HG02970 (cell line): ENCODE measurements around the gene GRM5.

Experiments
- ATAC-seq: cut with Tn5 transposase; IDR thresholded peaks from one replicate; pipeline ENCODE4 v1.9.1; 2021; ENCODE audit warnings: mild to moderate bottlenecking, moderate library complexity, moderate number of reproducible peaks; ENCODE audit not compliant: unreplicated experiment, low FRiP score

GRM5 gene

DNA sequence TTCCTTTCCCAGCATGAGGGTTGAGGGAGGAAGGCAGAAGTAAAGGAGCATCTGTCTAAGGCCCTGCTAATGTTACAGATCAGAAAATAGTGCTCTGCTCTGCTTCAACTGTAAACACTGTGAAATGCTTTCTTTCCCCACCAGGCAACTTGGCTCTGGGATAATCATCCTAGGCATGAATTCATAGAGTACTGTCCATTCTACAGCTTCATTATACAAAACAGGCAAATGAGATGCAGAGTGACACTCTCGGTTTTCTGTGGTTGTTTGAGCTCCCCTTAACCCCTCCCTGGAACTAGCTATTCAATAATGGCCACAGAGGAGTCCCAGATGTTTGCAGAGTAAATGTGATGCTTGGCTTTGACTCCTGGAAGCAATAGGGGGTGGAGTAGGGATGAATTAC, 544.0 kb downstream of the GRM5 start:
- no peak for ATAC-seq

DNA sequence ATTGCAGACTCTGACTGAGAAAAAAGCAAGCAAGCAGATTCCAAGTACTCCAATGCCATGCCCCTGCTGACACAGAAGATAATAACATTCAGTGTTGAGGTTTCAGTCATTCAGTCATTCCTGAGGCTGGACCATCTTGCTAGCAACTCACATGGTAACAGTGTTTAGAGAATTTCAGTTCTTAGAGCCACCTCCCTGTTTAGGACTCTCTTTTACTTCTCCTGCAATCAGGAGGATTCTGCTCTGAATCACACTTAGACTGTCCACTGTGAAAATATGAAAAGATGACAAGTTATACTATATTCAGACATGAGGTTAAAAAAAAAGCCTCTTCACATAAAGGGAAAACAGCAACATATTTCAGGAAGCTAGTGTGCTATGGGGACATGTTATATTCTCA, 544.4 kb downstream of the GRM5 start:
- ATAC-seq = no peak

DNA sequence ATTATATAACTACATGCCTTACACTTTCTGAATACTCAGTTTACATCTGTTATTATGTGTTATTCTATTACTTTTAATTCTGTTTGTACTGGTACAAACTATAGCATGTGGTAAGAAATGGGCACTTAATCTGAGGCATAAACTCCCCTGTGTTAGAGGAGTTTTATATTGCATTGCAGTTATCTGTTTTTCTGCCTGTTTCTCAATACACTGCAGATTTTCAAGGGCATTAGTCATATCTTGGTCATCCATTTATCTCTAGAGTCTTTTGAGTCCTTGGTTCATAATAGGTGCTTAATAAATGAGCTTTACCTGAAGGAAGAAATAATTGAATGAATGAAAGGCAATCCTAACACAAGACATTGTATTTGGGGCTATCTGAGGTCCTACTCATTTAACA, 545.4 kb downstream of the GRM5 start:
- no peak for ATAC-seq

GRCh38 chr11:88515002-88515401, 550.8 kb downstream of the GRM5 start:
- ATAC-seq = no peak

DNA sequence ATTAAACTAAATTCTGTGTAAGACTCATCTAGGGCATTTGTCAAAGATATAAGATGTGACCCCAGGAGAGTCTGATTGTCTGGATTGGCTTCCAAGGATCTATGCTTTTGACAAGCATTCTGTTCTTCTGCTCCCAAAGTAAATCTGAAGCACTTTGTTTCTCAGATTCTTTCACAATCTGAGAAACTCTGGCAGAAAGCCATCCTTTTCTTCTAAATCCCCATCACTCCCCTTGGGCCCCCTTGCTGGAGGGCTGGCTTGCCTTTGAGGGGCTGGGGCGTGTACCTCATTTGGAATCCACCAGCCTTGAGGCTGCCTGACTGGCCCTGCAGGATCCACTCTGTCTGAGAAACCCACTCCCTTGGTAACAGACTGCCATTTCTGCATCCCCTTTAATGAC, 554.8 kb downstream of the GRM5 start:
- no peak for ATAC-seq

DNA sequence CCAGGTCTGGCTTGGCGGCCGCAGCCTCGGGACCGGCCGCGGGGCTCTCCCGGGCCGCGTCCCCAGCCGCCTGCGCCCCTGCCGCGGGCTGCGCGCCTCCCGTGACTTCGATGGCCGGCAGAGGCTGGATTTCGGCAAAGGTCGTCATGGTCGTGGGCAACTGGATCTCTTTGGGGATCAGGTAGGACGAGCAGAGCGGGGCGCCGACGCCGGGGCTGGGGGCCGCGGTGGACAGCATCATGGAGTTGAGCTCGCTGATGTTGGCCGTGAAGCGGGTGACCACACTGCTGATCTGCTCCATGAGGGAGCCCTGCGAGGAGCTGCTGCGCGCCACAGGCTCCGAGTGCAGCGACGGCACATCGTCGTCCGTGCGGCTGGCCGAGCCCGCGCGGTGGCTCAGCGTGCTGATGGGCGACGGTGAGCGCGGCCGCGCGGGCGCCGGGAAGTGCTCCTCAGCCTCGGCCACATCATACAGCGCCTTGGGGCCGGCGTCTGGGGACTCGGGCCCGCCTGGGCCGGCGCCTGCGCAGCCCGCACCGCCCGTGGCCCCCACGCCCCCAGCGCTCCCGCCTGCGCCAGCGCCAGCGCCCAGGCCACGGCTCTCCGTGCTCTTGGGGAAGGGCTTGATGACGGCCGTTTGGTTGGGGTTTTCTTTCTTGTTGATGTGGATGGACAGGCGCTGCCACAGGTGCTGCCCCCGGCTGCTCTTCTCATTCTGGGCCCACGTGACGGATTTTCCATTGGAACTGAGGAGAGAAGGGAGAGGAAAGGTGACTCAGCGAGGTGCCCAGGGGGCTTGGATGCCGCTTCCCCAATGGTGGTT, 556.8 kb downstream of the GRM5 start:
- no peak for ATAC-seq

- ATAC-seq = no peak
Measured at GRCh38 chr11:88508418-88508758, 557.4 kb downstream of the GRM5 start.

DNA sequence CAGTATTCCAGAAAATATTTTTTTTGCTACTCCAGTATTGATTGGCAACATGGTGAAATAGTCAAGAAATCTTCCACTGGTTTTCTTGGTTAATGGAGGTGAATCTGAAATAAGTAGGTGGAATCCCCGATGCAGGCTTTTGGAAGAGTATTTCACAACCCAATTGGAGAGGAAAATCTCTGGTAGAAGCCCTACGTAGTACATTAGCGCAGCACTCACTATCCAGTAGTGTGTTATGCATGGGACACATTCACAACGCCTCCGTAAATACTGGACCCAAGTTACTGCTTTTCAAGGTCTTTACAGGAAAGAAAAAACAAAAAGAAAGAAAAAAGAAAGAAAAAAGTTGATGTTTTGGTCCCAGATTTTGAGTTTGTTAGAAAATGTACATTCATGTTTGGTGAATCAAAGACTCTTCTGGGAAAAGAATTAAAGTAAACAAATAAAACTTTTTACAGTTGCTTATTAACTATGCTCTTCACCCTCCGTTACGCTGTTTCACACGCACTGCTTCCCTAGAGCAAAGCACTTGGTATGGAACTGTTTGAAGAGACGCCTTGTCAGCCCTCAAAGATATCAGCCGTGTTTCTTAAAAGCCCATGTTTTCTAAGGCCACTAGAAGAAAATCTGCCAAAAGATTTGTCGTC, 557.9 kb downstream of the GRM5 start:
- no peak for ATAC-seq

GRCh38 chr11:88501541-88501940, 564.2 kb downstream of the GRM5 start:
- no peak for ATAC-seq

- no peak for ATAC-seq
Measured at GRCh38 chr11:88495836-88496235, 569.9 kb downstream of the GRM5 start.

DNA sequence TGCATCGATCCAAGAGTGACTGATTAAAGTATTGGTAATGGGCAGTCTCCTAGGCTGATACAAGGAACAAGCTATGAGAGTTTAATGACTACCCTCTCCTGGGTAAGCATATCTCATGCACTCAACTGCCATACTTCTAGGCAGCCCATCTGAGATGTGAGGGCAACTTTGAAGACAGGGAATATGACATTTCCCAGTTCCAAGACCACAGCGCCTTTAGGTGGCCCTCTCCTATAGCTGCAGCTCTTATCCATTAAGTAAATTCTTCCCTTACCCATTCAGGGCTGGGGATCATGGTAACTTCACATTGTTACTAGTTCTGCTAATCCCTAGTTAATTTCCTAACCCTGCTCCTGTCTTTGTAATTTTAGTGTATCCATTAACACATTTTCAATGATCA, 570.9 kb downstream of the GRM5 start:
- no peak for ATAC-seq

DNA sequence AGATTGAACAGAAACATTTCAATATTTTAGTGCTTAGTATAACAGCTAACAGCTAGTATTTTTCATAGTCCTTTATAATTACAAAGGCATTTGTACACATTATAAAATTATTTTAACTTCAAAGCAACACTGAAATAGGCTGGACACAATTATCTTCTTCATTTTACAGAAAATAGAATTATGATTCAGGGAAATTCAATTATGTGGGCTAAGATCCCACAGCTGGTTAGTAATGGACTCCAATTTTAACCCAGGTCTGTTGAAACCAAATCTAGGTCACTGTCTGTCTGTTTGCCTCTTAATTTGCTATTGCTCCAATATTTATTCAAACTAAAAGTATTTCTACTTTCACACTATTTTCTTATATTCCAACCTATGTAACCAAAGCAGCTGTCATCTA, 574.1 kb downstream of the GRM5 start:
- no peak for ATAC-seq

DNA sequence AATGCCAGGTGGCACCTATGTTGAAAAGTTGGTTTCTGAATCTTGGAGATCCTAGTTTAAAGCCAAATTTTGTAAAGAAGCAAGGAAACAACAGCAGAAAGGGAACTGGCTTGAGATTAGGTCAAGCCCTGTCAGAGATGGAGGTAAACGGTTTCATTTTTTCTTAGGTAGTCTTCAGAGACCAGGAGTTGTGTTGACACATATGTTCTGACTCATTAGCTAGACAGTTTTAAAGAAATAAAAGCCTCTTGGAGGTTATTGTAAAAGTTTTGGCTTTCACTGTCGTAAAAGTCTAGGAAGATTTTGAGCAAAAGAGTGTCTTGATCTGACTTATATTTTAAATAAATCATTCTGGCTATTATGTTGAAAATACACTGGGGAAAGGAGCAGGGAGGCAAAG, 576.8 kb downstream of the GRM5 start:
- ATAC-seq = no peak

GRCh38 chr11:88487646-88488045, 578.1 kb downstream of the GRM5 start:
- no peak for ATAC-seq

DNA sequence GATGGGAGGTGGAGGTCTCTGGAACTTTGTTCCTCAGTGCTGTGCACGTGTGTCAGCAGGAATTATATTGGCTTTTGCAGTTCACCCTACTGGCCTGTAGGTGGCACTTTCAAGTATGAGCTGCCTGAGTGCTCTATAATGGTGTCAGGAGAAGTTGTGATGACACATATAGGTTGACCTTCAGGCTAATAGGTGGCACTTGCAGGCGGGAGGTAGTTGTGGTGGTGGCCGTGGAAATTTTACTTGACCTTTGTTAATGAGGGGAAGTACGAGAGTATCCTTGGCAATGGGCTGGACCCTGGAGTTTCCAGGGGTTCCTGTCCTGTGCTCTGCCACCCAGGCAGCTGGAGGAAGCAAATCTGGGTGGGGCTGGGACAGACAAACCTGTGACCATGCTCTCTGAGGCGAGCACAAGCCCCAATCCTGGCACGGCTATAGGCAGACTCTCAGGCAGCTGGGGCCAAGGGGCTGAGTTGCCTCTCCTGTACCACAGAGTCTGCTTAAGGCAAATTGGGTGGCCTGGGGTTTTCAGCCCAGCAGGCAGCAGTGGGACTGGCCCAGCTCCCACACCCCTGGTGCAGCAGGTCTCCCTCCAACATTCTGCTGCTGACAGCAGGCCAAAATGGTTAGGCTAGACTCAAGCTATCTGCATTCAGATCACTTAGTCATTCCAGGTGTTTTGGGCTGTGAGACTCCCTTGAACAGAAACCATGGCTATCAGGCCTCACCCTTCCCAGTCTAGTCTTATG, 580.7 kb downstream of the GRM5 start:
- peak; percentile 78 for ATAC-seq

- ATAC-seq = no peak
Measured at GRCh38 chr11:88482871-88483301, 582.9 kb downstream of the GRM5 start.

- no peak for ATAC-seq
Measured at GRCh38 chr11:88480223-88480622, 585.6 kb downstream of the GRM5 start.

GRCh38 chr11:88478136-88478815, 587.5 kb downstream of the GRM5 start:
- ATAC-seq = no peak

- no peak for ATAC-seq
Measured at GRCh38 chr11:88475991-88476418, 589.8 kb downstream of the GRM5 start.

DNA sequence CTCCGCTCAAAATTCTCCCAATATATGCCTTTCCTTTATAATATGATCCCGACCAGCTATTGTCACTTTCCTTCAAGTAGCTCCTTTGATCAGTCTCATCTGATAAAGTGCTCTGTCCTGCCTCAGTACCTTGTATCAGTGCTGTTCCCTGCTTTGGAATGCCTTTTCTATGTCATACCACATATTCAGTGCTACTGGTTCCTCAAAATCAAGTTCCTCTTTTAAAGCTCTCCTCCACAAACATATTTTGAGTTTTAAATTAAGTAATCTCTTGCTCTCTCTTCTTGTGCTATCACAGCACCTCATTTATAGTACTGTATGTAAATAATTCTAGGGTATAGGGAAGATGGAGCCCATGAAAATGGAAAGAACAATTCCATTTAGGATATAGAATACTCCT, 591.1 kb downstream of the GRM5 start:
- no peak for ATAC-seq
